ENCODE measurements around the gene PPL.

Gene PPL

GRCh38 chr16:4886151-4886550, 50.8 kb downstream of the PPL start:
- no peak overlapping the region for H3K4me3 ChIP-seq (ENCODE audit: low read depth, low read length)
- DNase-seq (ENCODE audit: low read depth): no peak
- TF ChIP-seq, protein P1, sequence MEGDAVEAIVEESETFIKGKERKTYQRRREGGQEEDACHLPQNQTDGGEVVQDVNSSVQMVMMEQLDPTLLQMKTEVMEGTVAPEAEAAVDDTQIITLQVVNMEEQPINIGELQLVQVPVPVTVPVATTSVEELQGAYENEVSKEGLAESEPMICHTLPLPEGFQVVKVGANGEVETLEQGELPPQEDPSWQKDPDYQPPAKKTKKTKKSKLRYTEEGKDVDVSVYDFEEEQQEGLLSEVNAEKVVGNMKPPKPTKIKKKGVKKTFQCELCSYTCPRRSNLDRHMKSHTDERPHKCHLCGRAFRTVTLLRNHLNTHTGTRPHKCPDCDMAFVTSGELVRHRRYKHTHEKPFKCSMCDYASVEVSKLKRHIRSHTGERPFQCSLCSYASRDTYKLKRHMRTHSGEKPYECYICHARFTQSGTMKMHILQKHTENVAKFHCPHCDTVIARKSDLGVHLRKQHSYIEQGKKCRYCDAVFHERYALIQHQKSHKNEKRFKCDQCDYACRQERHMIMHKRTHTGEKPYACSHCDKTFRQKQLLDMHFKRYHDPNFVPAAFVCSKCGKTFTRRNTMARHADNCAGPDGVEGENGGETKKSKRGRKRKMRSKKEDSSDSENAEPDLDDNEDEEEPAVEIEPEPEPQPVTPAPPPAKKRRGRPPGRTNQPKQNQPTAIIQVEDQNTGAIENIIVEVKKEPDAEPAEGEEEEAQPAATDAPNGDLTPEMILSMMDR (IDR thresholded peaks at IDR 0.05; ENCODE audit: insufficient read depth, low read depth, low read length, missing control alignments): no peak

DNA sequence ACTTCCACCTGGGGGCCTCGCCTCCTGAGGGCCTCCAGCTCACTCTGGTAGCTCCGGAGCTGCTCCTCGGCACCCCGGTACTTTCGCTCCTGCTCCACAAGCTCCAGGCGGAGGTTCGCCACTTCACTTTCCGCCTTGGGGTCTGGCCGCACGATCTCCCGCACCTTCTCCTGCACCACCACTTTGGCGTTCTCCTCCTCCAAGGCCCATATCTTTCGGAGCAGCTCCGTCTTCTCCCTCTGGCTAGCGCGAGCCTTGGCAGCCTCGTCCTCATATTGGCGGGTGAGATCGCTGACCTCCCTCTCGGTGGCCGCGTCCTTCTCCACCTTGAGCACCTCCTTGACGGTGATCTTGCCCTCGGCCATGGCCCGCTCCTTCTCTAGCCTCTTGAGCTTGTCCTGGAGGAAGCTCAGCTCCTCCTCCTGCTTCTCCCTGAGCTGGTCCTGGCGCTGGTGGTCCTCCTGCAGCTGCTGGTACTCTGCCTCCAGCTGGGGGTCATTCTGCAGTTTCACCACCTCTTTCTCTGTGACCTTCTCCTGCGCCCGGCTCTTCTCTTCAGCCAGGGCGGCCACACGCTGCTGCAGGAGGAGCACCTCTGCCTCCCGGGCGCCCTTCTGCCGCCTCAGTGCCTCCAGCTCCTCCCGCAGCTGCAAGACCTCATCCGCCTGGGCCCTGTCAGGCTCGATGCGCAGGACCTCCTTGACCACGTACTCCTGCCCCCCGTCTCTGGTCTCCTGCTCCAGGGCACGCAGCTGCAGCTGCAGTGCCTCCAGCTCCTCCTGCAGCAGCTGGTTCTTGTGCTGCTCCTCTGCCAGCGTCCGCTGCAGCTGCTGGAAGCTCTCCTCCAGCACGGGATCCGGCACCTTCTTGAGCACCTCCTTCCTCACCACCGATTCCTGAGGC, 51.7 kb downstream of the PPL start:
- no peak for DNase-seq (ENCODE audit: low read depth)
- TF ChIP-seq, protein P1 (IDR thresholded peaks at IDR 0.05; ENCODE audit: insufficient read depth, low read depth, low read length, missing control alignments): no peak

DNA sequence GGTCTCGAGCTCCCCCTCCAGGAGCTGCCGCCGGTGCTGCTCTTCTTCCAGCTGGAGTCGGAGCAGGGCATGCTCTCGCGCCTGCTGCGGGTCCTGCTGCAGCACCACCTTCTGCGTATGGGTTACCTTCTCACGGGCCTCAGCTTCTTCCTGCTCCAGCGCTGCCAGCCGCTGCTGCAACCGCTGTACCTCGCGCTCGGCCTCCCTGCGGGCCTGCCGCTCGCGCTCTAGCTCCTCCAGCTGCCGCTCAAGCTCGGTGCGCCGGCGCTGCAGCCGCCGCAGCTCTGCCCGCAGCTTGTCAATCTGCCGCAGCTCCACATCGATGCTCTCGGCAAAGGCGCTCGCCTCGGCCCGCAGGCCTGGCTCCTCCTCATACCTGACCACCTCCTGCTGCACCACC, 52.7 kb downstream of the PPL start:
- no peak for DNase-seq (ENCODE audit: low read depth)
- no peak overlapping the region for H3K4me3 ChIP-seq (ENCODE audit: low read depth, low read length)
- TF ChIP-seq, protein P1 (IDR thresholded peaks at IDR 0.05; ENCODE audit: insufficient read depth, low read depth, low read length, missing control alignments): no peak

More for the DNA sequence above, 51.7 kb downstream of the PPL start:
- no peak overlapping the region for H3K4me3 ChIP-seq (ENCODE audit: low read depth, low read length)

GRCh38 chr16:4883501-4883900, 53.4 kb downstream of the PPL start:
- DNase-seq (ENCODE audit: low read depth): no peak
- no peak overlapping the region for H3K4me3 ChIP-seq (ENCODE audit: low read depth, low read length)
- TF ChIP-seq, protein P1 (IDR thresholded peaks at IDR 0.05; ENCODE audit: insufficient read depth, low read depth, low read length, missing control alignments): no peak

DNA sequence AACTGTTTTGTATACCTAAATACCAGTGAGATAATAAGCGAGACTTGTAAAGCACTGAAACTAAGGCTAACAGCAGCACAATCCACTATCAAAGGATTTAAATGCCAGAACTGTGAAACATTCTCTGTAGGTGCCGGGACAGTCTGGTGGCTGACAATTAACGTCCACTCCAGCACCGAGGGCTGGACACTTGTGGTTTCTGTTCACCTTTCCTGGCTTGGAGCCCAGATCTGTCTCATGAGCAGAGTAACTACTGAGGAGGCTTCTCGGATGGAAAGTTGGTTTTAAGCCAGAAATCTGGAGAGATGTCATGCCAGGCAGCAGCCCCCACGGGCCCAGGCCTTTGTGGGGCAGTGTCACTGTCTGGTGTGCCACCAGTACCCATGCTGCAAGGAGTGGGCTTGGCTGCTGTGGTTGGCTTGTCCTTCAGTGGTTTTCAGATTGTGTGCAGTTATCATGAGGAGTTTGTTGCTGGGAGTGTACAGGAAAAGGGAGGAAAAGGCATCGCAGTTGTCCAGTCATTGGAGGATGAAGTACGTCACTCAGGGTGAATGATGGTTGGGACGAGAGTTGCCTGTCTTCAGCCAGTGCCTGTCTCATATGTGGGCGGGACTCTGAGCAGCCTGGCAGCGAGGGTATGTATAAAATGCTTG, 54.2 kb downstream of the PPL start:
- DNase-seq (ENCODE audit: low read depth): no peak
- H3K4me3 ChIP-seq (ENCODE audit: low read depth, low read length): no peak overlapping the region
- TF ChIP-seq, protein P1 (IDR thresholded peaks at IDR 0.05; ENCODE audit: insufficient read depth, low read depth, low read length, missing control alignments): no peak

- H3K4me3 ChIP-seq (ENCODE audit: low read depth, low read length): no peak overlapping the region
- TF ChIP-seq, protein P1 (IDR thresholded peaks at IDR 0.05; ENCODE audit: insufficient read depth, low read depth, low read length, missing control alignments): no peak
- no peak for DNase-seq (ENCODE audit: low read depth)
Measured at GRCh38 chr16:4882000-4882632, 54.8 kb downstream of the PPL start.

All from GM12865 (cell line).